Measurements from ENCODE around the gene KTN1. TPM values are rescaled to one million over a fixed set of nuclear protein-coding genes. Genes with fewer than 3 reads are reported as not detected.

KTN1 gene
- total RNA-seq, 1 donor from 2014 or later: 191 TPM

DNA sequence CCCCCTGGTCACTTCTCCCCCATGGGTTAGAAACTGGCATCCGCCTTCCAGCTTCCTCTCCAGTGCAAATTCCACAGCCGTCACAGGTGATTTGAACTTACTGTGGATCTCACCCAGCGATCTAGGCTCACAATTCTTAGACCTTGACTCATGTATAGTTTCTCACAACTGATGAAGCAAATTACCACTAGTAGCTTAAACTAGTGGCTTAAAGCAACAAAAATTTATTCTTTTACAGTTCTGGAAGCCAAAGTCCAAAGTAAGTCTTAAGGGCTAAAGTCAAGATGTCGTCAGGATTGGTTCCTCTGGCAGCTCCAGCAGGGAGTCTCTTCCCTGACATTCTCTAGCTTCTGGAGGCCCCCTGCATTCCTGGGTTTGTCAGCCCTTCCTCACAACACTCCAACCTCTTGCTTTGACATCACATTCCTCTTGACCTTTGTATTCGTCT is 117.4 kb downstream of the KTN1 start:
- no peaks in the 10 kb centered on the region for H3F3A ChIP-seq (ENCODE audit: low read depth)
- H3K27ac Mint-ChIP-seq: no peak overlapping the region

DNA sequence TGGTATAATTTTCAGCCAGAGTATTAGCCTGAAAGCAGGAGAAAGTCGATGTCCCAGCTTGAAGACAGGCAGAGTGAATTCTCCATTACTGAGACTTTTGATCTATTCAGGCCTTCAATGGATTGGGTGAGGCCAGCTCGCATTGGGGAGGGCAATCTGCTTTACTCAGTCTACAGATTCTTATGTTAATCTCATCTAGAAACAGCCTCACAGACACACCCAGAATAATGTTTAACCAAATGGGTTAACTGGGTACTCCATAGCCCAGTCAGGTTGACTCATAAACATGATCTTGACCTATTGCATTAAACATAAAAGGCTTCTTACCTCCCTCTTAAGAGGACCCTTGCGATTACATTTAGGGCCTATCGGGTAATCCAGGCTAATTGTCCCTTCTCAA is 118.0 kb downstream of the KTN1 start:
- Histone ChIP-seq H3K79me2 (ENCODE audit: low read depth) (no peaks in the 10 kb centered on the region), H3F3A (ENCODE audit: low read depth) (no peaks in the 10 kb centered on the region), H2AFZ (replicated peaks) (no peak overlapping the region), H3K27ac (no peak overlapping the region), H3K9ac (no peak overlapping the region), H3K9me3 (ENCODE audit: low read depth) (no peaks in the 10 kb centered on the region), H3K27me3 (no peaks in the 10 kb centered on the region), H3K4me2 (no peak overlapping the region), H3K4me3 (no peak overlapping the region), H3K4me1 (peaks cover 14% of the 10 kb centered on the region), H4K20me1 (ENCODE audit: low read depth) (no peaks in the 10 kb centered on the region), H3K36me3 (no peaks in the 10 kb centered on the region)
- Mint-ChIP-seq H3K27ac (no peak overlapping the region), H3K36me3 (peaks cover 8% of the 10 kb centered on the region), H3K27me3 (ENCODE audit: insufficient read depth, low read depth) (no peaks in the 10 kb centered on the region), H3K4me3 (no peak overlapping the region), H3K4me1 (peaks cover 22% of the 10 kb centered on the region), H3K9me3 (no peaks in the 10 kb centered on the region)
- no peak for DNase-seq (ENCODE audit: low spot score)
- TF ChIP-seq, protein P1, sequence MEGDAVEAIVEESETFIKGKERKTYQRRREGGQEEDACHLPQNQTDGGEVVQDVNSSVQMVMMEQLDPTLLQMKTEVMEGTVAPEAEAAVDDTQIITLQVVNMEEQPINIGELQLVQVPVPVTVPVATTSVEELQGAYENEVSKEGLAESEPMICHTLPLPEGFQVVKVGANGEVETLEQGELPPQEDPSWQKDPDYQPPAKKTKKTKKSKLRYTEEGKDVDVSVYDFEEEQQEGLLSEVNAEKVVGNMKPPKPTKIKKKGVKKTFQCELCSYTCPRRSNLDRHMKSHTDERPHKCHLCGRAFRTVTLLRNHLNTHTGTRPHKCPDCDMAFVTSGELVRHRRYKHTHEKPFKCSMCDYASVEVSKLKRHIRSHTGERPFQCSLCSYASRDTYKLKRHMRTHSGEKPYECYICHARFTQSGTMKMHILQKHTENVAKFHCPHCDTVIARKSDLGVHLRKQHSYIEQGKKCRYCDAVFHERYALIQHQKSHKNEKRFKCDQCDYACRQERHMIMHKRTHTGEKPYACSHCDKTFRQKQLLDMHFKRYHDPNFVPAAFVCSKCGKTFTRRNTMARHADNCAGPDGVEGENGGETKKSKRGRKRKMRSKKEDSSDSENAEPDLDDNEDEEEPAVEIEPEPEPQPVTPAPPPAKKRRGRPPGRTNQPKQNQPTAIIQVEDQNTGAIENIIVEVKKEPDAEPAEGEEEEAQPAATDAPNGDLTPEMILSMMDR (IDR thresholded peaks at IDR 0.05): no peak
- TF ChIP-seq EZH2 (IDR thresholded peaks at IDR 0.05): no peak
- no peak for TF ChIP-seq EZH2phosphoT487 (IDR thresholded peaks at IDR 0.05)

More for the DNA sequence above, 117.4 kb downstream of the KTN1 start:
- Histone ChIP-seq H3K4me1 (peaks cover 11% of the 10 kb centered on the region), H3K27me3 (no peaks in the 10 kb centered on the region), H2AFZ (replicated peaks) (no peak overlapping the region), H3K4me3 (no peak overlapping the region), H4K20me1 (ENCODE audit: low read depth) (no peaks in the 10 kb centered on the region), H3K4me2 (no peak overlapping the region), H3K9ac (no peak overlapping the region), H3K27ac (no peak overlapping the region), H3K79me2 (ENCODE audit: low read depth) (no peaks in the 10 kb centered on the region), H3K9me3 (ENCODE audit: low read depth) (no peaks in the 10 kb centered on the region), H3K36me3 (no peaks in the 10 kb centered on the region)
- Mint-ChIP-seq H3K9me3 (no peaks in the 10 kb centered on the region), H3K4me1 (peaks cover 19% of the 10 kb centered on the region), H3K27me3 (ENCODE audit: insufficient read depth, low read depth) (no peaks in the 10 kb centered on the region), H3K4me3 (no peak overlapping the region), H3K36me3 (peaks cover 8% of the 10 kb centered on the region)
- TF ChIP-seq EZH2 (IDR thresholded peaks at IDR 0.05) (no peak), EZH2phosphoT487 (IDR thresholded peaks at IDR 0.05) (no peak)
- TF ChIP-seq, protein P1 (IDR thresholded peaks at IDR 0.05): no peak
- no peak for DNase-seq (ENCODE audit: low spot score)

DNA sequence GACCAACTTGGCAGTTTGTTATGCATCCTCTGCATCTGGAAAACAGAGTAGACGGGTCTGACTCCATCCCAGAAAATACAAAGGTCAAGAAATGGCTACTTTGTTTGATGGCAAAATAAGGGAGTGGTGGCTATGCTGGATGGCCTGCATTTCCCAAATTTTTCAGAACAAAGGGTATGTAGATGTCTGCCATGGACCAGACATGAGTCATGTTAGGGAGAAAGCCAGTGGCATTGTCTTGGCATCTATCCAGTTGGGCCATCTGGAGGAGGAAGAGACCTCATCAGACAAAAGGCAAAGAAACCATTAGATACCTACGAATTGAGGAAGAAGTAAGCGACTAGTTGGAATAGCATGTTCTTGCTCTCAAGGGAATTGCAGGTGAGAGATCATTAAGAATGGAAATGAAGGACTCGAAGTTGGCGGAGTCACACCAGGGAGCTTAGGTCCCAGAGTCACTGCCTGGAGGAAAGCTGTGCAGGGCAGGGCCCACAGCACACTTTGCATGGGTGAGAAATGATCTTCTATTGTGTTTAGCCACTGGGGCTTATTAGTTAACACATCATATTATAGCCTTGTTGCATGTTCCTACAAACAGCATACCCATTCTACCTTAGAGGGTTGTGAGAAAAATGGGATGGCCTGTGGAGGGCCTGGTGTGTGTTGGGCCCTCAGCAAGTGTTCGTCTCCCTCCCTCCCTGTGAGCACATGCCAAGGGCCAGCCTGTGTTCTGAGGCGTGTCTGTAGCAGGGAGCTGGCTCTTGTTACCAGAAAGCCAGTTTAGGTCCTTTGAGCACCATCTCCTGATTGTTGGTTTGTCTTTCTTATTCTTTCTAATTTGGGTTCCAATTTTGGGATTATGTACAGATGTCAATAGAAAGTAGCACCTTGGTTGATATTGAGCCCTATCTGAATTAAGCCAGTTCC is 119.4 kb downstream of the KTN1 start:
- no peaks in the 10 kb centered on the region for H3K79me2 ChIP-seq (ENCODE audit: low read depth)
- H3K9me3 ChIP-seq (ENCODE audit: low read depth): no peaks in the 10 kb centered on the region
- no peak overlapping the region for H2AFZ ChIP-seq (replicated peaks)
- Mint-ChIP-seq H3K9me3 (no peaks in the 10 kb centered on the region), H3K4me1 (peaks cover 14% of the 10 kb centered on the region), H3K27me3 (ENCODE audit: insufficient read depth, low read depth) (no peaks in the 10 kb centered on the region), H3K4me3 (no peak overlapping the region), H3K36me3 (peaks cover 8% of the 10 kb centered on the region), H3K27ac (no peak overlapping the region)
- H3F3A ChIP-seq (ENCODE audit: low read depth): no peaks in the 10 kb centered on the region
- H4K20me1 ChIP-seq (ENCODE audit: low read depth): no peaks in the 10 kb centered on the region
- H3K36me3 ChIP-seq: no peaks in the 10 kb centered on the region
- no peak overlapping the region for H3K4me3 ChIP-seq
- H3K27ac ChIP-seq: no peak overlapping the region
- H3K4me1 ChIP-seq: peaks cover 14% of the 10 kb centered on the region
- DNase-seq (ENCODE audit: low spot score): no peak
- H3K27me3 ChIP-seq: no peaks in the 10 kb centered on the region
- no peak overlapping the region for H3K9ac ChIP-seq
- H3K4me2 ChIP-seq: no peak overlapping the region
- TF ChIP-seq EZH2 (IDR thresholded peaks at IDR 0.05) (no peak), EZH2phosphoT487 (IDR thresholded peaks at IDR 0.05) (no peak)

- Histone ChIP-seq H3K79me2 (ENCODE audit: low read depth) (no peaks in the 10 kb centered on the region), H2AFZ (replicated peaks) (no peak overlapping the region), H3K4me1 (peaks cover 14% of the 10 kb centered on the region), H3K9ac (no peak overlapping the region), H3F3A (ENCODE audit: low read depth) (no peaks in the 10 kb centered on the region), H4K20me1 (ENCODE audit: low read depth) (no peaks in the 10 kb centered on the region), H3K9me3 (ENCODE audit: low read depth) (no peaks in the 10 kb centered on the region), H3K4me2 (no peak overlapping the region), H3K27ac (no peak overlapping the region), H3K4me3 (no peak overlapping the region), H3K27me3 (no peaks in the 10 kb centered on the region), H3K36me3 (no peaks in the 10 kb centered on the region)
- Mint-ChIP-seq H3K4me3 (no peak overlapping the region), H3K9me3 (no peaks in the 10 kb centered on the region), H3K4me1 (peaks cover 14% of the 10 kb centered on the region), H3K27me3 (ENCODE audit: insufficient read depth, low read depth) (no peaks in the 10 kb centered on the region), H3K27ac (no peak overlapping the region), H3K36me3 (peaks cover 8% of the 10 kb centered on the region)
- TF ChIP-seq, protein P1 (IDR thresholded peaks at IDR 0.05): no peak
- TF ChIP-seq EZH2phosphoT487 (IDR thresholded peaks at IDR 0.05): no peak
- TF ChIP-seq EZH2 (IDR thresholded peaks at IDR 0.05): no peak
- DNase-seq (ENCODE audit: low spot score): no peak
These were observed 121.6 kb downstream of the KTN1 start for GRCh38 chr14:55701638-55702037.

All from neural progenitor cell (in vitro differentiated cells).